H9 (cell line): ENCODE measurements around the gene MTMR8. TPM values are rescaled to one million over a fixed set of nuclear protein-coding genes. Genes with fewer than 3 reads are reported as not detected.
A peak's percentile ranks its signal among the peaks of the same experiment; 100 is the strongest.

Source experiments
- DNase-seq: peaks from one replicate; pipeline ENCODE4 v3.0.0-alpha.2; 2017
- H2AFZ ChIP-seq: one replicate; pipeline ENCODE4 v1.6.1; 2013; ENCODE audit warnings: mild to moderate bottlenecking, low read length, control low read depth, moderate library complexity
- H2AK5ac ChIP-seq: 2 replicates; pipeline ENCODE4 v1.6.1; 2013; ENCODE audit warnings: low read length, control low read depth, mixed read lengths; ENCODE audit not compliant: insufficient read length
- H2BK120ac ChIP-seq: one replicate; pipeline ENCODE4 v1.6.1; 2013; ENCODE audit warnings: low read depth, mild to moderate bottlenecking, low read length, control low read depth, inconsistent platforms; ENCODE audit not compliant: poor library complexity, severe bottlenecking
- H2BK12ac ChIP-seq: 2 replicates; pipeline ENCODE4 v1.6.1; 2013; ENCODE audit warnings: low read length, control low read depth, mixed read lengths, low read depth; ENCODE audit not compliant: insufficient read length
- H2BK15ac ChIP-seq: 2 replicates; pipeline ENCODE4 v1.6.1; 2013; ENCODE audit warnings: low read depth, low read length, control low read depth
- H2BK20ac ChIP-seq: one replicate; pipeline ENCODE4 v1.6.1; 2013; ENCODE audit warnings: low read depth, mild to moderate bottlenecking, low read length, control low read depth, inconsistent platforms; ENCODE audit not compliant: poor library complexity, severe bottlenecking
- H2BK5ac ChIP-seq: 2 replicates; pipeline ENCODE4 v1.6.1; 2013; ENCODE audit warnings: low read length, control low read depth, mixed read lengths; ENCODE audit not compliant: insufficient read length
- H3K14ac ChIP-seq: 2 replicates; pipeline ENCODE4 v1.6.1; 2013; ENCODE audit warnings: low read length, control low read depth; ENCODE audit not compliant: insufficient read depth
- H3K18ac ChIP-seq: 2 replicates; pipeline ENCODE4 v1.6.1; 2013; ENCODE audit warnings: low read depth, mild to moderate bottlenecking, mixed read lengths, low read length, control low read depth; ENCODE audit not compliant: insufficient read length
- H3K23ac ChIP-seq: 2 replicates; pipeline ENCODE4 v1.6.1; 2013; ENCODE audit warnings: low read length, control low read depth, mixed read lengths, low read depth; ENCODE audit not compliant: insufficient read length
- H3K23me2 ChIP-seq: 2 replicates; pipeline ENCODE4 v1.6.1; 2013; ENCODE audit warnings: low read depth, mild to moderate bottlenecking, mixed read lengths, low read length, control low read depth; ENCODE audit not compliant: insufficient read length, poor library complexity, severe bottlenecking
- H3K27ac ChIP-seq: 2 replicates; pipeline ENCODE4 v1.5.1; 2013; ENCODE audit warnings: low read length, control low read depth, mixed read lengths, low read depth; ENCODE audit not compliant: insufficient read length
- H3K27me3 ChIP-seq: 2 replicates; pipeline ENCODE4 v1.6.1; 2013; ENCODE audit warnings: low read length, control low read depth, inconsistent platforms; ENCODE audit not compliant: insufficient read depth
- H3K4ac ChIP-seq: 2 replicates; pipeline ENCODE4 v1.6.1; 2013; ENCODE audit warnings: low read depth, mild to moderate bottlenecking, control low read depth, inconsistent platforms, low read length, moderate library complexity
- H3K4me1 ChIP-seq: 2 replicates; pipeline ENCODE4 v1.6.1; 2013; ENCODE audit warnings: low read length, control low read depth, inconsistent platforms; ENCODE audit not compliant: insufficient read depth
- H3K4me2 ChIP-seq: 2 replicates; pipeline ENCODE4 v1.6.1; 2013; ENCODE audit warnings: low read length, control low read depth, mixed read lengths; ENCODE audit not compliant: insufficient read length, insufficient read depth
- H3K56ac ChIP-seq: 2 replicates; pipeline ENCODE4 v1.6.1; 2013; ENCODE audit warnings: low read depth, mild to moderate bottlenecking, mixed read lengths, low read length, control low read depth; ENCODE audit not compliant: insufficient read length
- H3K79me1 ChIP-seq: 2 replicates; pipeline ENCODE4 v1.6.1; 2013; ENCODE audit warnings: low read depth, mild to moderate bottlenecking, moderate library complexity, low read length, control low read depth, inconsistent platforms; ENCODE audit not compliant: insufficient read depth, poor library complexity, severe bottlenecking
- H3K79me2 ChIP-seq: 2 replicates; pipeline ENCODE4 v1.6.1; 2013; ENCODE audit warnings: low read length, control low read depth, inconsistent platforms; ENCODE audit not compliant: insufficient read depth
- H3K9ac ChIP-seq: 2 replicates; pipeline ENCODE4 v1.6.1; 2013; ENCODE audit warnings: low read length, control low read depth, mixed read lengths; ENCODE audit not compliant: insufficient read length; ENCODE audit errors: extremely low read depth
- H3K9me3 ChIP-seq: one replicate; pipeline ENCODE4 v1.6.1; 2013; ENCODE audit warnings: low read depth, low read length, inconsistent platforms; ENCODE audit not compliant: control insufficient read depth
- H3T11ph ChIP-seq: one replicate; pipeline ENCODE4 v1.6.1; 2013; ENCODE audit warnings: mild to moderate bottlenecking, low read length, control low read depth, inconsistent platforms
- H4K20me1 ChIP-seq: one replicate; pipeline ENCODE4 v1.6.1; 2013; ENCODE audit not compliant: control insufficient read depth, insufficient read length, insufficient read depth
- H4K5ac ChIP-seq: 2 replicates; pipeline ENCODE4 v1.6.1; 2013; ENCODE audit warnings: low read depth, mild to moderate bottlenecking, mixed read lengths, low read length, control low read depth; ENCODE audit not compliant: insufficient read length
- H4K8ac ChIP-seq: replicated peaks from 2 replicates; pipeline ENCODE4 v1.6.1; 2013; ENCODE audit warnings: low read length, control low read depth, mixed read lengths, low read depth; ENCODE audit not compliant: insufficient read length
- H4K91ac ChIP-seq: 2 replicates; pipeline ENCODE4 v1.6.1; 2013; ENCODE audit warnings: low read depth, mild to moderate bottlenecking, moderate library complexity, mixed read lengths, low read length, control low read depth; ENCODE audit not compliant: insufficient read length
- H3K27ac Mint-ChIP-seq, 3 experiments: 2 replicates in 2 of 3; 3 replicates in 1 of 3; pipeline ENCODE4 v1.8.0; 2020 to 2021; ENCODE audit warnings: mixed read lengths in 3 of 3, mild to moderate bottlenecking in 1 of 3, moderate library complexity in 1 of 3
- H3K27me3 Mint-ChIP-seq: 2 replicates; pipeline ENCODE4 v1.8.0; 2021; ENCODE audit warnings: low read depth, mild to moderate bottlenecking, moderate library complexity, mixed read lengths
- H3K36me3 Mint-ChIP-seq, 3 experiments: 2 replicates in 2 of 3; 3 replicates in 1 of 3; pipeline ENCODE4 v1.8.0; 2020 to 2021; ENCODE audit warnings: low read depth in 3 of 3, mixed read lengths in 3 of 3; ENCODE audit not compliant: insufficient read depth in 1 of 3
- H3K4me1 Mint-ChIP-seq, 2 experiments: 2 replicates each; pipeline ENCODE4 v1.8.0; 2020; ENCODE audit warnings: mixed read lengths in 2 of 2
- H3K4me3 Mint-ChIP-seq, 2 experiments: 2 replicates in 1 of 2; 3 replicates in 1 of 2; pipeline ENCODE4 v1.8.0; 2020 to 2021; ENCODE audit warnings: mild to moderate bottlenecking in 2 of 2, mixed read lengths in 2 of 2, moderate library complexity in 1 of 2
- H3K9me3 Mint-ChIP-seq, 2 experiments: 2 replicates in 1 of 2; 3 replicates in 1 of 2; pipeline ENCODE4 v1.8.0; 2020; ENCODE audit warnings: mild to moderate bottlenecking in 2 of 2, mixed read lengths in 2 of 2, moderate library complexity in 1 of 2
- CTCF ChIP-seq: fragments of 200-600 bp; sonication (generic); conservative IDR thresholded peaks from 3 replicates; pipeline ENCODE4 v1.8.0; 2021; ENCODE audit warnings: antibody characterized with exemption, mild to moderate bottlenecking
- WGBS: extraction: QIAGEN DNeasy Blood & Tissue Kit; methylation state at CpG from one replicate; pipeline ENCODE4 v1.1.7; 2013; ENCODE audit warnings: missing lambda C conversion rate, low lambda C conversion rate, mixed read lengths; ENCODE audit not compliant: insufficient read length; ENCODE audit errors: extremely low coverage; 5-methylcytosine and 5-hydroxymethylcytosine counted together
- long read RNA-seq: library from polyadenylated mRNA; unstranded; transcript quantifications from one replicate; pipeline ENCODE4 v2.0.0, GENCODE V29; 2020
- total RNA-seq: library from RNA; stranded (reverse); gene quantifications from 2 replicates; pipeline ENCODE4 v1.2.1, GENCODE V29; 2021

MTMR8 gene
- 5.2 and 5.9 TPM in 2 replicates for total RNA-seq
- long read RNA-seq, partial matches to known transcripts, result 22 of 48 reads
- long read RNA-seq, other reads (novel, unspliced or antisense), result 26 of 48 reads

DNA sequence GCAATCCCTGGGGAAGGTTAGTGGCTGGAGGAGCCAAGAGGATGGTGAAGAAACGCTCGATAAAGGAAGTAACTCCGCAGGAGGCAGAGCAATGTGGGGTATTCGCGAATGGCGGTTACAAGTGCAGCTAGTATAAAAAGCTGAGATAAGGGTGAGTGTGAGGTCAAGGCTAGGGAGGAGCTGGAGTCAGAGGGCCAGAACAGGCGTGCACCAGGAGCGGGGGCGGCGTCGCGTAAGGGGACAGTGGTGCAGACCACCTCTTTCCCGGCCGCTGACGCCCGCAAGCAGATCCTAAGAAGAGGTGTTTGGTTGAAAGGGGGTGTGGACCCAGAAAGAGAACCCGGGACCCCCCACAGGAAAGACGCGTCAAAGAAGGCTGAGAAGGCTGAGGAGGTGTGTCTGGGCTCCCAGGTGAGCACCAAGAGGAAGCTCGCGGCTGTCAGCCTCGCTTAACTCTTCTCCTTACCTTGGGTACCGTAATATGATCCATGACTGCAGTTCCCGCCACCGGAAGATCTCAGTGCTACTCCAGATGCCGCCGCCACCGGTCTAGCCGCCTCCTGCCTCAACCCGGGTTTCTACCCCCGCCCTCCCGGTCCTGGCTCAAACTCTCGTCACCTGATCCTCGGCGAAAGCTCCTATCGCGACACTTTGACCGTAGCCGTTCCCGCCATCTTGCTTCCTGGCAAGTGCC is at the start of gene MTMR8:
Gene MTMR8 (minus strand): TSS at position 579 of the 694 bp plus-strand sequence. CDS start 89 bp downstream, at position 490.
- peak; percentile 87 for DNase-seq
- H3K9me3 Mint-ChIP-seq, result peaks cover 73 to 78% of the 10 kb centered on the region in 2 experiments
- H3K27ac Mint-ChIP-seq, result peak within 1 kb of the TSS in 2 of 3 experiments; percentile 57 to 97; a peak in 5 of 7 replicates
- H2AK5ac ChIP-seq, result no peak within 1 kb of the TSS
- no peaks in the 10 kb centered on the region for H3K4me1 ChIP-seq
- H3K4ac ChIP-seq, result no peak within 1 kb of the TSS
- TF ChIP-seq CTCF, result no peak
- peak within 1 kb of the TSS; percentile 38 for H3K9ac ChIP-seq
- H3K4me1 Mint-ChIP-seq, result peaks cover 6 to 24% of the 10 kb centered on the region in 2 experiments
- no peak within 1 kb of the TSS for H2BK20ac ChIP-seq
- peaks cover 28% of the 10 kb centered on the region for H3K9me3 ChIP-seq
- H3K79me2 ChIP-seq, result no peaks in the 10 kb centered on the region
- peaks cover 5 to 11% (median 6%) of the 10 kb centered on the region in 3 experiments; a peak in 4 of 7 replicates for H3K36me3 Mint-ChIP-seq
- peaks cover 11% of the 10 kb centered on the region for H3K23me2 ChIP-seq
- no peak within 1 kb of the TSS for H2AFZ ChIP-seq
- no peak within 1 kb of the TSS for H2BK12ac ChIP-seq
- no peak within 1 kb of the TSS for H3K56ac ChIP-seq
- no peak within 1 kb of the TSS for H2BK120ac ChIP-seq
- no peak within 1 kb of the TSS for H4K5ac ChIP-seq
- H2BK5ac ChIP-seq, result no peak within 1 kb of the TSS
- no peaks in the 10 kb centered on the region for H3K27me3 ChIP-seq
- peak within 1 kb of the TSS; percentile 83 for H3K4me2 ChIP-seq
- peak within 1 kb of the TSS; percentile 76 to 91 for H3K4me3 Mint-ChIP-seq
- H3K27me3 Mint-ChIP-seq, result peaks cover 4% of the 10 kb centered on the region
- no peak within 1 kb of the TSS for H2BK15ac ChIP-seq
- no peak within 1 kb of the TSS for H4K91ac ChIP-seq
- no peak within 1 kb of the TSS for H3K18ac ChIP-seq
- H3K27ac ChIP-seq, result no peak within 1 kb of the TSS
- H4K8ac ChIP-seq, result no peak within 1 kb of the TSS
- H3K14ac ChIP-seq, result no peak within 1 kb of the TSS
- H3T11ph ChIP-seq, result no peak within 1 kb of the TSS
- no CpG with 5 or more reads among the region's 40 CpGs for WGBS
- no peak within 1 kb of the TSS for H3K23ac ChIP-seq
- no peaks in the 10 kb centered on the region for H3K79me1 ChIP-seq
- no peaks in the 10 kb centered on the region for H4K20me1 ChIP-seq
